ENCODE measurements around the gene BRIX1.
"Not testable (repeated sequence)": the region's sequence is repeated elsewhere in the genome, so short reads cannot be mapped to it uniquely, and the experiment has no call there.

The BRIX1 gene

DNA sequence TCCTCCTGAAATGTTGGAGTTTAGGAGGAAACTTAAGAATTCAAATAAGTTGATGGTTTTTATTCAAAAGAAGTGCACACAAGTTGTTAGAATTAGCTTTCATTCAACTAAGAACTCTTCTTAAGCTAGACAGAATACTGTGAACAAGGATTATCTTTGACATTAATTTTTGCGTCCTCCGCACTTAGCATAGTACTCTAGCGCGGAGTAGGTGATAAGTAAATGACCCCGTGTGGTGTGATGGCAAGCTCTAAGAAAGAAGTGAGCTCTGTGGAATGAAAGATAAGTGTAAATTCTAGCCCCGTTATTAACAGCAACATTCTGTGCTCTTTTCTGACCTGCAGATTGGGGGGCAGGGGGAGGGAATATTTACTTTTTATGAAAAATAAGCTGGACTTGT is 1.0 kb downstream of the BRIX1 start:
- DNase-seq = no peak

GRCh38 chr5:34918025-34918424 is 2.5 kb downstream of the BRIX1 start:
- DNase-seq = no peak

DNA sequence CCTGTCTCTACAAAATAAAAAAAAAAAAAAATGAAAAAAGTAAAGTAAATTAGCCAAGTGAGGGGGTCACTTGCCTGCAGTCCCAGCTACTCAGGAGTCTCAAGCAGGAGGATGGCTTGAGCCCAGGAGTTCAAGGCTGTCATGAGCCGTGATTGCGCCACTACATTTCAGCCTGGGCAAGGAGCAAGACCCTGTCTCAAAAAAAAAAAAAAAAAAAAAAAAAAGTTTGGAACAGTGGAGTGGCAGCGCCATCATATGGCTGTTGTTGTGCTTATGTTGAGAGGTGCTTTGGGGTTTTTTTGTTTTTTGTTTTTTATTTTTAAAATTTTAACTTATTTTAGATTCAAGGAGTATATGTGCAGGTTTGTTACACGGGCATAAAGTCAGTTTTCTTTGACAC is 3.6 kb downstream of the BRIX1 start:
- no peak for DNase-seq

DNA sequence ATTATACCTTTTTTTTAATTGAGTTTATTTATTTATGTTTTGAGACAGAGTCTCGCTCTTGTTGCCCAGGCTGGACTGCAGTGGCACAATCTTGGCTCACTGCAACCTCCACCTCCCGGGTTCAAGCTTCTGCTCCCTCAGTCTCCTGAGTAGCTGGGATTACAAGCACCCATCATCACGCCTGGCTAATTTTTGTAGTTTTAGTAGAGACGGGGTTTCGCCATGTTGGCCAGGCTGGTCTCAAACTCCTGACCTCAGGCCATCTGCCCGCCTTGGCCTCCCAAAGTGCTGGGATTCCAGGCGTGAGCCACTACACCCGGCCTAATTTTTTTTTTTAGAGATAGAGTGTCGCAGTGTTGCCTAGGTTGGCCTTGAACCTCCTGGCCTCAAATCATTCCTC is 7.7 kb downstream of the BRIX1 start:
- not testable (repeated sequence) for DNase-seq

DNA sequence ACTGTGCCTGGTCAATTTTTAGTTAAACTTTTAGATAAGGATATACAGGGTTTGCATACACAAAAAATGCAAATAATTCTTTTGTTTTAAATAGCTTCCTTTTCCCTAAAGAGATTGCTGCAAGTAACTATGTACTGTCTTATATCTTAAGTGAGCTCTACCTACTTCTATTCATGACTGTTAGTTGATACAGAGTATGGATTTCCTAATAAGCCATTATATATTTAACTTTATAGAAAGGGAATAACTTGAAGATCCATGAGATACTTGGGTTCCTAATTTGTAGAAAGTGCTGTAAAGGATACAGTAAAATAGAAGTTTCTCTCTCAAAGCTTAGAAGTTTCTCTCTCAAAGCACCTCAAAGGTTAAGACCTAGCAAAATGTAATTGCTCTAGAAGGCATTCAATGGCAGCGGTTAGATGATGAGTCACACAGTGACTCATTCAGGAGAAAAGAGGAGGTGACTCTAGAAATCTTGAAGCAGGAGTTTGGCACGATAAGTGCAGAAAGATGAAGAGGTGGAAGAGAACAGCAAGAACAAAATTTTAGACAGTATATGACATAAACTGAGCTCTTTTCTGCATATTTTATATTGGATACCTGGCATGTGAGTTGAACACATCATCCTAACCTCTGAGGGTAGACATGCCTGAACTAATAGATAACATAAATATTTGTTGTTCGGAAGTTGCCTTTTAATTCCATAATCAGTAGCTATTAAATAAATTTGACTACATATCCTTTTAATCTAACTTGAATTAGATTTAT is 8.4 kb downstream of the BRIX1 start:
- DNase-seq = peak; percentile 45

DNA sequence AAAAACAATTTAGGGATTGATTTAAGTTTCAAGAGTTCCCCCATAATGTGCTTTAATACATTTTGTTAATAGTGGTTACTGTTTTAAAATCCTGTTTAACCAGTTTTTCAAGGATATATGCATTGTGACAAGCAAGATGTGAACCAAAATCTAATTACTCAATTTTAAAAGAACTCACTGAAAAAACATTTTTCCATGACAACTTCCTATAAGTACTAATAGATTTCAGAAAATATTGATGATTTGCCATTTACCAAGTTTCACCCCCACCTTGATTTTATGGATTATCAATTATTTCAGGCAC is 8.9 kb downstream of the BRIX1 start:
- DNase-seq = no peak

DNA sequence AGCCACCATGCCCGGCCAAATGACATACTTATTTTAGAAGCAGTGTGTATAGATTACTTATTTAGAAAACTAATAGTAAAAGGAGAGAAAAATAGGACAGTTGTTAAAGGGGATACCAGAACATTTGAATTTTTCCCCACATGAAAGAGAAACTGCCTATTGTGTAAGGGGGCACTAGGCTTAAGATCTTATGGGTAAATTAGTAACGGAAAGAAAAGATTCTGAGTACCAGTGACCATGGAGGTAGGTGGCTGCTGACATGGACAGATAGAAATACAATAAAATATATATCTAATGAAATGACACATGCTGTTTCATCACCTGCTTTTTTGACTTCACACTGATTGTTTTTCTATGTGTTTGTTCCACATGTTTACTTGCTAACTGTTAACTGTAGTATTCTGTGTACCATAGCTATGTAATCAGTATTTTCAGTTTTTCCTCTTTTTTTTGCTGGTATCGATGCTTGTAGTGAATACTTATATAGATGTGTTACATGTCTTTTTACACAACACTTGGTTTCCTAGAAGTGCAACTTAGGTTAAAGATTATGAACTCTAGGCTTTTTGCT is 10.9 kb downstream of the BRIX1 start:
- no peak for DNase-seq

DNA sequence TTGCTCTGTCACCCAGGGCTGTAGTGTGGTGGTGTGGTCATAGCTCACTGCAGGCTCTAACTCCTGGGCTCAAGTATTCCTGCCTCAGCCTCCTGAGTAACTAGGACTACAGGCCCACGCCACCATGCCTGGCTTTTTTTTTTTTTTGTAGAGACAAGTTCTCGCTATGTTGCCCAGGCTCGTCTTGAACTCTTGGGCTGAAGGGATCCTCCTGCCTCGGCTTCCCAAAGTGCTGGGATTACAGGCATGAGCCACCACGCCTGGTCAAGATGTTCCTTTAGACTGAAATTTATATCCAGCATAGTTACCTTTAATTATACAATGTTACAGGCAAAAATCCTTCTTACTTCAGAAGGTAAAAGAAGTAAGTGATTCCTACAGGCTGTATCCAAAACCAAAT is 12.3 kb downstream of the BRIX1 start:
- DNase-seq = no peak

DNA sequence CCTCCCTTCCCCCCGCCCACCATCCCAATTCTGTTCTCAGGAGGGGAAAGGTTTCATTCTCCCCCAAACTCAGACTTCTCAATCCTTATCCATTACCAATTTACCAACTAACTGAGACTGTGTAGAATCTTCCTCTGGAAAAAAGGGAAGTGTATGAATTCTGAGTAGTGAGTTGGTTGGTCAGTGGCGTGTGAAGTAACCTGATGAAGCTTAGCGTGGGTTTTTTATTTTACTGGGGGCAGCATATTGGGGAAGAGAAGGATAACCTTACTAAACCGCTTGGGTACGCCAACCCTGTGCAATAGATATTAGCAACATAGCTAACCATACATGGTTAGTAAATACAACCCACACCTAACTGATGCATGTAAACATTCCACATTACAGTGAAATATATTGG is 12.8 kb downstream of the BRIX1 start:
- DNase-seq = peak; percentile 58

GRCh38 chr5:34929134-34929719 is 13.7 kb downstream of the BRIX1 start, which contains the start of gene DNAJC21:
DNAJC21 (plus strand) TSS chr5:34929559; CDS start chr5:34929820, 261 bp downstream.
- DNase-seq = peak; percentile 99

GRCh38 chr5:34929720-34930461 is 14.4 kb downstream of the BRIX1 start:
- peak; percentile 86 for DNase-seq

DNA sequence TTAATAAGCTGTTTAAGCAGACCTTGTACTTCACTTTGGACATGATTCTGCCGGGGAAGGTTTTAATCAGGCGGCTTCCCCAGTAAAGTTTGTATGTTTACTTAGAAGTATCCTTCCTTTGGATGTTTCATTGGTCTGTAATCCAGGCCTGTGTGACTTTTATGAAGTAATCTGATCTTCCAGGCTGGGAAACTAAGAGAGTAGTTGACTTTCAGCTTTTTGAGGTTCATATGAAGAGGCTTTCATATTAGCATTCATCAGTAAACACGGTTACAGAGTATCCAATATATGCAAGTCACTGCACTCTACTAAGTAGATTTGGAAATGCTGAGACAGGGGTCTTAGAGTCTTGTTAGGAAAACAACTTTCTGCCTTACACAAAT is 14.9 kb downstream of the BRIX1 start:
- DNase-seq = no peak

DNA sequence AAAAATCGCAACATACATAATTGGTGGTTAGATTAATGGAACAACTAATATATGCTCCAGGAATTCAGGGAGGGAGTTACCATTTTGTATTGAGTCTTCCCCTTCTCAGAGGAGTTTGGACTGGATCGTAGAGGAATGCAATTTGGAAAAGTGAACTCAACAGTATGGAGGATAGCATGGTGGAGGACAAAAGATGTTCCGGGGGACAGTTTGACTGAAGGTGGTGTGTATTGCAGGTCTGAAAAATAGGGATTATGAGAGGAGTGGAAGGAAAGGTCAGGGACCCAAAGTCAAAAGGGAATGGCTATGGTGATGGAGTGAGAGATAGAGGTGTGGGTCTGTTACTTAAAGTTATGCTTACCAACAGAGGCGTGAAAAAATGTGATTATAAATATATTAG is 15.4 kb downstream of the BRIX1 start:
- DNase-seq = no peak

GRCh38 chr5:34932947-34933346 is 17.4 kb downstream of the BRIX1 start:
- DNase-seq = no peak

DNA sequence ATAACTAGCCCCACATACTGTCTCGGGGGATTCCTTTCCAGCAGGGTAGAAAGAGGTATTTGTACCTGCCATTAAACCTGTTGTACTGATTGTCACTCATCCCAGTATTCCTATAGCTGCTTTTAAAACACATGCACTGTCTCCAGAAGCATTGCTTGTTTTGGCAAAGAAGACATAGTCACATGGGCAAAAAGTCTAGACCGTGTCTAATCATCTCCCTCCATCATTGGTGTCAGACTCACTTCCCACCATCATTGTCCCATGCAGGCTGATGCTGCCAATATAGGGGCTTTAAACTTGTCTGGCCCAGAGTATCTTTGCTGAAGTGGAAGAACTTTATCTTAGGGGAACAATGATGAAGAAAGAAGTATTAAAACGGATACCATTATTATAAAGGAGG is 26.4 kb downstream of the BRIX1 start:
- no peak for DNase-seq

- DNase-seq = no peak
Measured at GRCh38 chr5:34944044-34944443, 28.5 kb downstream of the BRIX1 start.

GRCh38 chr5:34944460-34945047 is 29.0 kb downstream of the BRIX1 start:
- DNase-seq = no peak

GRCh38 chr5:34957321-34957720 is 41.8 kb downstream of the BRIX1 start:
- peak; percentile 59 for DNase-seq

GRCh38 chr5:34957857-34958690 is 42.6 kb downstream of the BRIX1 start:
- DNase-seq = peak; percentile 8

DNA sequence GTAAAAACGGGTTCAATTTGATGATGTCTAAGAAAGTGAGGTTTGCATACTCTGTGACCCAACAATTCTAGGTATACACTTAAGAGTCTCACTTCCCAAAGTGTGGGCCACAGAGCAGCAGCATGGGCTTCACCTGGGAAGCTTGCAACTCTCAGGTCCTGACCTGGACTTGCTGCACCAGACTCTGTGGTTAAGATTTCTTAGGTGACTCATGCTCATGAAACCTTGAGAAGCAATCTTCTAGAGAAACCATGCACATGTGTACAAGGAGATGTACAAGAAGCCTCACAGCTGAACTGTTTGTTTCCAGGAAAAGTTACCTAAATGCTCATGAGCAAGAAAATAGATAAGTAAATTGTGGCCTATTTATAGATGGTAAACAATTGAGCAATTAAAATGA is 43.8 kb downstream of the BRIX1 start:
- DNase-seq = no peak

DNA sequence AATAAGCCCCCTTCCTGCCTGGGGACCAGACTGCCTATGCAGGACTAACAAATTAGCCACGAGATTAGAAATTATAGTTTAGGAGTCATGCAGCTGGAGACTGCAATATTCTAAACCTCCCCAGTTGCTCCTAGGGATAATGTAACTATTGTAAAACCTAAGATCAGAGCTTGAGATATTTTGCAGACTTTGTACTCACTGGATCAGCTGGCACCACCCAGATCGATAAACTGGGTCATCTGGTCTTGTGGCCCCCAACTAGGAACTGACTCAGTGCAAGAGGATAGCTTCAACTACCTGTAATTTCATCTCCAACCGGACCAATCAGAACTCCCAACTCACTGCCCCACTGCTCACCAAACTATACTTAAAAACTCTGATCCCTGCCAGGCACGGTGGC is 52.0 kb downstream of the BRIX1 start:
- no peak for DNase-seq

- DNase-seq = no peak
Measured at GRCh38 chr5:34968258-34968657, 52.7 kb downstream of the BRIX1 start.

GRCh38 chr5:34970552-34970951 is 55.0 kb downstream of the BRIX1 start:
- no peak for DNase-seq

Data from inflammatory macrophage treated with lipopolysaccharide for 4 hours (primary cell).